Right ventricle myocardium inferior (tissue), 1 donor: Measurements from ENCODE around the gene OR14A16. TPM values are rescaled to one million over a fixed set of nuclear protein-coding genes. Genes with fewer than 3 reads are reported as not detected.

ENCODE experiments used
- ATAC-seq: fragments of 200-7000 bp; cut with Tn5 transposase; one replicate; pipeline ENCODE4 v1.9.1; 2020; ENCODE audit warnings: mild to moderate bottlenecking, moderate library complexity
- DNase-seq: peaks from one replicate; pipeline ENCODE4 v3.0.0; 2021; ENCODE audit errors: missing footprints
- intact Hi-C: fragments of 100-400 bp; cut with DNase I; formaldehyde crosslinking; loops from one replicate; pipeline ENCODE4 v1.11.0; 2022
- long read RNA-seq: library from polyadenylated mRNA; unstranded; transcript quantifications from one replicate; pipeline ENCODE4 v2.0.0, GENCODE V29; 2021
- total RNA-seq: library from RNA; stranded (reverse); fragmentation: NEBNext Ultra II Directional; extraction: Animal tissue kit (Norgen Biotek cat#: 25700); gene quantifications from one replicate; pipeline ENCODE4 v1.2.1, GENCODE V29; 2021
- donor health status: DM: no; HTN: yes; CAD: no; lungs with severe emphysema.

OR14A16 gene, protein sequence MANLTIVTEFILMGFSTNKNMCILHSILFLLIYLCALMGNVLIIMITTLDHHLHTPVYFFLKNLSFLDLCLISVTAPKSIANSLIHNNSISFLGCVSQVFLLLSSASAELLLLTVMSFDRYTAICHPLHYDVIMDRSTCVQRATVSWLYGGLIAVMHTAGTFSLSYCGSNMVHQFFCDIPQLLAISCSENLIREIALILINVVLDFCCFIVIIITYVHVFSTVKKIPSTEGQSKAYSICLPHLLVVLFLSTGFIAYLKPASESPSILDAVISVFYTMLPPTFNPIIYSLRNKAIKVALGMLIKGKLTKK
- total RNA-seq, result not detected
- long read RNA-seq, result 0 reads

DNA sequence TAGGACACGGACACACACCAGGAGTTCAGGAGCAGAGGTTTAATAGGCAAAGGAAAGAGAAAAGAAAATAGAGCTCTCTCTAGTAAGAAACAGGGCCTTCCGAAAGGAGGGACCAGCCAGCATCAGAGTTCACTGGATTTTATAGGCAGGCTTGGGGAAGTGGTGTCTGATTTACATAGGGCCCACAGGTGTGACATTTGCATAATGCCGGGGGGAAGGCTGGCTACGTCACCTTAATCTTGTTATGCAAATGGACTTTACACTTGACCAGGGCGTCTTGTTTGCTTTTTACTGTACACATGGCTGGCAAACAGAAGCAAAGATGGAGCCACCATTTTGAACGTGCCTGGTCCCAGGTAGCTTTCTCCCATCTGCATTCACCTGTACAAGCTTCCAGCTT lies at the start of gene OR14A16:
TSS of gene OR14A16 (minus strand) at position 97 of the 400 bp plus-strand sequence. CDS start 8,390 bp downstream, outside the sequence.
- no peak for DNase-seq
- intact Hi-C loops, result no loop called here
- no peak for ATAC-seq

DNA sequence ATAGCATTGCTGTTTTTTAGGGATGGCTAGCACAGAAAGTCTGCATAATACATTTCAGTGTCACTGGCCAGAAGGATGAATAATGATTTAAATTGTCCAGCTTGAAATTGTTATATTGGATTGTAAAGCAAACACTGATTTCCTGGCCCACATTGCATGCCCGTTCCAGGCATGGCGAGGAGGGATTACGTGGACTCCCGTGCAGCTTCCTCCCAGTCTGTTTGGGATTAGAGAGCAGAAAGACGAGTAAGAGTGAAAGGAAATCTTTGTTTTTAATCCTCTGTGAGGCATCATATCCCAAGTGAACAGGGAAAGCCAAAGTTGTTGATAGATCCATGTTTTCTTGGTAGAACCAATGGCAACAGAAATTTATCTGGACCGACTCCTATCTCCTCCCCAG lies 41.5 kb upstream of the OR14A16 start:
- no peak for ATAC-seq
- intact Hi-C loops, result no loop called here
- no peak for DNase-seq

DNA sequence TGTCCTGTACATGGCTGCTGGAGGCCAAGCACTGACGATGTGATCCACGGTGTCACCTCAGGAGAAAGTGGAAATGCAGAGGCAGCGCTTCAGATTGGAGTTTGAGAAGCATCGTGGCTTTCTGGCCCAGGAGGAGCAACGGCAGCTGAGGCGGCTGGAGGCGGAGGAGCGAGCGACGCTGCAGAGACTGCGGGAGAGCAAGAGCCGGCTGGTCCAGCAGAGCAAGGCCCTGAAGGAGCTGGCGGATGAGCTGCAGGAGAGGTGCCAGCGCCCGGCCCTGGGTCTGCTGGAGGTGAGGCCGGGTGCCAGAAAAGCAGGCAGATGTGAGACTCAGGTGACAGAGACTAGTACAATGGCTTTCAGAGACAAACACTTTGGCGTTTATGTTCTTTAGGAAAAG lies 40.7 kb upstream of the OR14A16 start:
- DNase-seq (no peak), ATAC-seq (no peak)
- intact Hi-C loops, result no loop called here

DNA sequence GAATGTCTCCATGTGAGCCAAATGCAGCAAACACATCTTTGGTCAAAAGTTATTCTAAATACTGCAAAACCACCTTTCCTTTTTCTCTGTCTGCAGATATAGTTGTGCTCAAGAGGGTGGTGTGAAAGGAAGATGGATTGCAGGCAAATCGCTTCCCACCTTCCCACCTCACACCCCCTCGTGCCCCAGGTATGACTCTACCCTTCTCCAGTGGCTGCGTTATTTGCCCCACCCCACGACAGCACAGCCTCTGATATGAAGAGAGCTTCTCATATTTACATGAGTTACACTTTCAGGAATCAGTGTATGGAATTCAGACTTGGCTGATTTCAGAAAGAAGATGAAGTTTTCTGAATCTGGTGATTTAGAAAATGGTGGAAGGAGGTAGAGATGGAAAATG lies 38.8 kb upstream of the OR14A16 start:
- intact Hi-C loops, result no loop called here
- no peak for DNase-seq
- no peak for ATAC-seq

DNA sequence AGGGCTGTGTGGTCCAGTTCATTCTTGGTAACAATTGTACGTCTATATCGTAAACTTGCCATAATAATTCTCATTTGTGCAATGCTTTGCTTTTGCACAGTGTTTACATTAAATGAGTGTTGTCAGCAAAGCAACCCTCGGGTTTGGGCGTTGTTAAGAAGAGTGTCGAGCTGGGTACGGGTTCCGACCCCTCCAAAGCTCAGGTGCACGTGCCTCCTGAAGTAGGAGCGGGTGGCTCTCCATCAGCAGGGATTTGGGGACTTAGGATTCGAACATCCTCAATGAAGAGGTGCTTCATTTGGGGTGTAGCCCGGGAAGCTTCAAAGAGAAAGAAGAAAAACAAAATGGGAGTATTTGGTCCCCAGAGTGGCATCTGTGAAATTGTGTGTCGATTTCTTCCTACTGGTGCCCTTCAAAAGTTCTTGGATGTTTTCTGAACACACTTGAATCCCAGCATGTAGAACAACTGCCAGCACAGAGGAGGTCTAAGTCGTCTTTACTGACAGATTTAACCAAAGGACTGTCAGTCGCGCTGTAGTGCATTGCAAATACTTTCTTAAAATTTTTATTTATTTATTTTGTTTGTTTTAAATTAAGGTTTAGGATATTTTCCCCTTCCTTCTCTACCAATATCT lies 34.2 kb upstream of the OR14A16 start:
- DNase-seq (no peak), ATAC-seq (no peak)
- intact Hi-C loops, result no loop called here

DNA sequence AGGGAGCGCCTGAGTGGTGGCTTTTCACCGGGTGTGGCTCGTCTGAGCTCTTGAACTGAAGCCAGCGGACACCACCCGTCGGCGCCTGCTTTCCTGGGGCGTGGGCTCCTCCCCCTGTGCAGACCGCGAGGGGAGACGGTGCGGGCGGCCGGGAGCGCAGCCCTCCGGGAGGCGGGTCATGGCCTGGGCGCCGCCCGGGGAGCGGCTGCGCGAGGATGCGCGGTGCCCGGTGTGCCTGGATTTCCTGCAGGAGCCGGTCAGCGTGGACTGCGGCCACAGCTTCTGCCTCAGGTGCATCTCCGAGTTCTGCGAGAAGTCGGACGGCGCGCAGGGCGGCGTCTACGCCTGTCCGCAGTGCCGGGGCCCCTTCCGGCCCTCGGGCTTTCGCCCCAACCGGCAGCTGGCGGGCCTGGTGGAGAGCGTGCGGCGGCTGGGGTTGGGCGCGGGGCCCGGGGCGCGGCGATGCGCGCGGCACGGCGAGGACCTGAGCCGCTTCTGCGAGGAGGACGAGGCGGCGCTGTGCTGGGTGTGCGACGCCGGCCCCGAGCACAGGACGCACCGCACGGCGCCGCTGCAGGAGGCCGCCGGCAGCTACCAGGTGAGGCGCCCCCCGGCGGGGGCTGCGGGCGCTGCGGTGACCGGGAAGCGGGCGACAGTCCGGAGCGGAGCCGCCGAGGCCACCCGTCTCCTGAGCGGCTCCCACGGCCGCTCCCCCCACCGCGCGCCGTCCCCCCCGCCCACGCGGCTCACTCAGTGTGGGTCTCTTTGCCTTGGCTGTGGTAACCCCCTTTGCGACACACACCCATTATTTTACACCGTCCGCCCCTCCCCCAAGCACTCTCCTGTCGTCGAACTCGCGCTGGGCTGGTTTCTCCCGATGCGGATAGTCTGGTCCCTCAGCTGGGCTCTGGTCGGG lies 33.4 kb upstream of the OR14A16 start, which contains the start of gene TRIM58:
TSS of gene TRIM58 (plus strand) at position 119 of the 916 bp plus-strand sequence. CDS start at position 179, 60 bp downstream.
- ATAC-seq (no peak), DNase-seq (peak; percentile 75)
- intact Hi-C loops, result no loop called here

DNA sequence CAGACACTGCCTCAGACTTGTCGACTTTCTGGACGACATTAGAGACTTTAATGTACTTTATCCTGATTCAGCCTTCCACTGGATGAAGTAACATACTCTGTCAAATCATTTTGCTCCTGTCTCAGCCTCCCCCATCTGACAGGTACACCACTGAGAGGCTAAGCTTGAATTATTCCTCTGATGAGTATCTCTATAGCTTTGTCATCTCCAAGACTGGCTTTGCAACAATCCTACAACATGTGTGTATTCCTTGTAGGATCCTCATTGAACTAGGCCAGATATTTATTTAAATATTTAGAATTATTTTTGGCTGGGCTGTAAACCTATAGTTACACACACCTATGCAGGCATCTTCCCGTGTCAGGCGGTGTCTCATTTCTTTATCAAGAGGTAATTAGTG lies 32.0 kb upstream of the OR14A16 start:
- DNase-seq, result no peak
- no peak for ATAC-seq
- intact Hi-C loops, result no loop called here

DNA sequence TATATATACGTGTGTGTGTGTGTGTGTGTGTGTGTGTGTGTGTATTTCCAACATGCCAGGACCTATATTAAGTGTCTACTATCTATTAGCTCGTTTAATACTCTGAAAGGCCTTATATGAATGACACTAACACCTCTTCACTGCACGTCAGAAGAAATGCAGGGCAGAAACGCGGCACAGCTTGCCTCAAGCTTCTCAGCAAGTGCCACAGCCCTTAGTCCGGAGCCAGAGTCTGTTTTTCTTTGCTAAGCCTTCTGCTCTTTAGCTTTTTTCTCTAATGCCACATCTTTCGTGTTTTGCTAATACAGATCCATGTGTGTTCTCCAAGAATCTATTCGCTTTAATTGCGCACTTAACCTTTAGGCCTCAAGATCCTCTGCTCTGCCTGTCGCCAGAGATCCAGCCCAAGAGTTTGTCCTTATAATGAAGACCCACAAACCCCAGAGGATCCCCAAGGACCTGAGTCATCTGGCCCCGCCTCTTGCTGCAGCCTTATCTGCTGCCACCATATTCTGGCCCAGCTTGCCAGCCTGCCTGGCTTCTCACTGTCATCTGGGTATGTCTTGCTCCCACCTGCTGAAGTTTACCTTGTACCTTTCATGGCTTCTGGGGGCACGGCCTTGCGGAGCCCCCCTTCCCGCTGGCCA lies 31.1 kb upstream of the OR14A16 start:
- no peak for ATAC-seq
- intact Hi-C loops, result no loop called here
- DNase-seq, result no peak

DNA sequence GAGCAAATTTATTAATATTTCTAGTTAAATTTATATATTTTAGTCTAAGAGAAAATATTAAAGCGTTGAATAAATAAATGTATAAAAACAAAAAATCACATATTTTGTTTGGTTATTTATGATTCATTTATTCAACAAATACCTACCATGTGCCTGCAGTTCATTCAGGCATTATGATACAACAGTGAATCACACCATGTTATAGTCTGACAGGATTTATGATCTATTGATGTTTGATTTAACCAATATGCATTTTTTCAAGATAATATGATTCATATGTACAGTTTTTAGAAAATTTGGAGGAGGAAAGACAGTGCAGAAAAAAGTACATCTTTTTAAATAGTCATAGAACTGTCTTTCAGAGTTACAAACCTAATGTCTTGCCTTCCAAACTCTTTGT lies 25.7 kb upstream of the OR14A16 start:
- DNase-seq (no peak), ATAC-seq (no peak)
- intact Hi-C loops, result no loop called here

DNA sequence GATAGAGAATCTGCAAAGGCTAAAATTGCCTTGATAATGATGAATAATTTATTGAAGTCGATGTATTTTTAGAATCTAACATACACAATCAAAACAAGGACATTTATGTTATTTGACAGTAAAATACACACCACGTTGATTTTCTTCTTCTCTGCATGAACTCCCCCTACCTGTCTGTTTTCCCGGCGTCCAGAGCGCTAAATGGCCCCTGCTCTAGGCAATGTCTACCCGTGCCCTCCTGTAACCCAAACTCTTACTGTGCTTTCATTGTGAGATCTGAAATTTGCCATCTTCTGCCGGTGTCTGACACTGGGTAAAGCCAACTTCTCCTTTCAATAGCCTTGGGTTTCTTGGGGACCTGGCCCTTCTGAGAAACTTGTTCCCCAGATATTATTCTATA lies 24.4 kb upstream of the OR14A16 start:
- ATAC-seq (no peak), DNase-seq (no peak)
- intact Hi-C loops, result no loop called here

DNA sequence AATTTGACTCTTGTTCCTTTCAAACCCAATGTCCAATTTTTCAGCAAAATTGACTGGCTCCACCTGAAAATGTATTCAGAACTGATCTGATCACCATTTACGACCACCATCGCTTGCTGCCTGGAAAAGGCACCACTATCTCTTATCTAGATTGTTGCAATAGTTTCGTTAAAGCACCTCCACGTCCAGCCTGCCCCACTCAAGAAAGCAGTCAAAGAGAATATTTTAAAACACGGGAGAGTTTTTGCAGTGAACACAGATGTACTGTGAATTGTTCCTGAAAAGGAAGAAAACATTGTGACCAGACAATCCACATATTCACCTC lies 21.7 kb upstream of the OR14A16 start:
- ATAC-seq (no peak), DNase-seq (no peak)
- intact Hi-C loops, result no loop called here

DNA sequence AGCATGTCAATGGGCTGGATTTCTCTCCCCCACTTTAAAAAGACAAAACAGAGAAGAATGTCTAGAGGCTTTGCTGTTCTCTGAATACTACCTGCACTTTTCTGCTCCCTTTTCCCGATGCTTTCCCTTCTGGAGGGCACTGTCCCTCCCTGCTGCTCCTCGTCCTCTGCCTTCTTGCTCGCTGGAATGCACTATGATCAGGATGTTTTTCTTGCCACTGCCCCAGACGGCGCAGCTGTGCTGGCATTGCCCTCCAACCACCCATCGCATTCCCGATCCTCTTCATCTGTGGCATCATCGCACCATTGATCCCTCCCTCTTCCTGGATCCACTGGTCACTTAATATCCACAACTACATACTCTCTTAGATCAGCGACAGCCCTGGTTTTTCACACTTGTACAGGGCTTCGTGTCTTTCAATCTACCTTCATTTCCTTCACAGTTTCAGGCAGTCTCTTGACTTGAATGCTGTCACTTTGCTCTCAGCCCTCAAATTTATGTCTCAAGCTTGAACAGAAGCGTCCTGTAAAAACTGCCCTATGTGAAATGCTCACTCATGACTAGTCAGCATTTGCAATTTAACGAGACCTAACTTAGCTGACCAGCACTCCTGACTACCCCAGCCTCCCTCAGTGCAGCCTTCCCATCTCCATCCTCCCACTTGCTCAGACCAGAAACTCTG lies 21.2 kb upstream of the OR14A16 start:
- DNase-seq (no peak), ATAC-seq (no peak)
- intact Hi-C loops, result no loop called here

DNA sequence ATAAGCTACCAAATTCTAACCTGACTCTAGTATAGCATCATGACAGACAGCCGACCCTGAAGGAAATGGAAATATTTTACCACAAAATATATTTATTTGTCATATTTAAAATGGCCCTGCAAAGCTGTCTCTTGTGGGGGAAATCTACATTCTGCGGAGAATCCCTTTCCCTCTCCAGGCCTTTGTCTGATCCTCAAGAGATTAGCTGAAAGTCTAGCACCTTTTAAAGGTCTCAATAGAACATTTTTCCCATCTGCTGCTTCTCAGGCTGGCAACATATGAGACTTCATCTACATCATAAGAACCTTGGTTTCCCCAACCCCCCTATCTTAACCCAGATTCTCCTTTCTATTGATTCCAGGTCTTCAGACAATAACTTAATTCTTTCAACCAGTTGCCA lies 19.5 kb upstream of the OR14A16 start:
- intact Hi-C loops, result no loop called here

DNA sequence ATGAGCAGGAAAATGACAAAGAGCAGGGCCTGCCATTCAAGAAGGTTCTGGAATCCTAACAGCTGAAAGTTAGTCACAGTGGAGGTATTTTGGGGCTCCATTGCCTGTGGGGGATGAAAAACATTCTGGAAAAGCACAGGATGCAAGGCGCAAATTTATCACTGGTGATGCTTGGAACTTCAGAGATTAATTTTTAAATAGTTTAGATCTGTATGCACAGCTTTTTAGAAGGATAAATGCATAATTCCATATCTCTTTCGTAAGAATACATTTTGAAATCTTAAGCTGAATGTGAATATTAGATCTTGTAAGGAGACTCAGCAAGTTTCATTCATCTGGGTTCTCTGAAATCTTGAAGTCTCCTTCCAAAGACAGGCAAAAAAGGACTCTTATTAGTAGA lies 17.9 kb upstream of the OR14A16 start, which contains the start of gene OR11L1:
TSS of gene OR11L1 (minus strand) at position 101 of the 400 bp plus-strand sequence. CDS start at position 101, 0 bp downstream.
- no peak for ATAC-seq

More for the DNA sequence above, 19.5 kb upstream of the OR14A16 start:
- ATAC-seq (no peak), DNase-seq (no peak)

DNA sequence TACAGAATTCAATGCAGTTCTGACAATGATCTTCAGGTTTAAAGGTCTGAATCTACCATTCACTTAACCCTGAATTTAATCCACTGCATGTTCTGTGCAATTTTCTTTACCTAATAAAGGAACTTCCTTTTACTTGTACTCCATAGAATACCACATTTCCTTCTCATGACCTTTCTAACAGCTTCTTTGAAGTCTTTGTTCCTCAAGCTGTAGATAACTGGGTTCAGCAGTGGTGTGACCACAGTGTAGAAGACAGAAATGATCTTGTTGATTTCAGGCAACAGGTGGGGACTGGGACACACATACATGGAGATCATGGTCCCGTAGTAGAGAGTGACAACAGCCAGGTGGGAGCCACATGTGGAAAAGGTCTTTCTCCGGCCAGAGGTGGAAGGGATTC lies 16.9 kb upstream of the OR14A16 start:
- DNase-seq (no peak), ATAC-seq (no peak)
- intact Hi-C loops, result no loop called here

More for the DNA sequence above, 17.9 kb upstream of the OR14A16 start, which contains the start of gene OR11L1:
- intact Hi-C loops, result no loop called here
- DNase-seq, result no peak

DNA sequence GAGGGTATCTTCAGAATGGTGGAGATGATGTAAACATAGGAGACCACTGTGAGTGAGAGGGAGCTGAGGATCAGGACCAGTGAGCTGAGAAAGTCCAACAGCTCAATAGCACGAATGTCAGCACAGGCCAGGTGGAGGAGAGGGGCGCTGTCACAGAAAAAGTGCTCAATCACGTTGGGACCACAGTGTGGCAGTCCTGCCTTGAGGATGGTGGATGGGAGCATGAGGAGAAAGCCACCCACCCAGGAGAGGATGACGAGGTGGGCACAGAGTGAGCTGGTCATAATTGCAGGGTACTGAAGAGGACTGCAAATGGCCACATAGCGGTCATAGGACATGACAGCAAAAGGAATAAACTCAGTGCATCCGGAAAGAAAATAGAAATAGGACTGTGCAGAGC lies 9.7 kb upstream of the OR14A16 start:
- intact Hi-C loops, result no loop called here
- ATAC-seq (no peak), DNase-seq (no peak)

DNA sequence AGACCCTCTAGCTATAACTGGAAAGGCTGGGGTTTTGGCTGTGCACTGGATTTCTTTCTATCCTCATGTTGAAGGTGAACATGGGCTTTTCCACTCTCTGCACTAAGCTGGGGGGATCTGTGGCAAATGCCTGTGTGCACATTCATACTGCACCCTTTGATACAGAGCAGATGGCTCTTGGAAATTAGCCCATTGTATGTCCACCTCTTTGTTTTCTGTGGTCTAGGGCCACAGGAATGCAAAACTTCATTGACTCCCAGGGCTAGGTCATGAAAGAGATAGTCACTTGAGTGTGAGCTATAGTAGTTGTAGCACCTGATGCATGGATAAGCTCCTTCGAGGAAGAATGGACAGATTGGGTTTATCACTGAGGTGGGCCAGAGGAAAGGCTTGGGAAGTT lies 5.7 kb upstream of the OR14A16 start:
- ATAC-seq (no peak), DNase-seq (no peak)
- intact Hi-C loops, result no loop called here

DNA sequence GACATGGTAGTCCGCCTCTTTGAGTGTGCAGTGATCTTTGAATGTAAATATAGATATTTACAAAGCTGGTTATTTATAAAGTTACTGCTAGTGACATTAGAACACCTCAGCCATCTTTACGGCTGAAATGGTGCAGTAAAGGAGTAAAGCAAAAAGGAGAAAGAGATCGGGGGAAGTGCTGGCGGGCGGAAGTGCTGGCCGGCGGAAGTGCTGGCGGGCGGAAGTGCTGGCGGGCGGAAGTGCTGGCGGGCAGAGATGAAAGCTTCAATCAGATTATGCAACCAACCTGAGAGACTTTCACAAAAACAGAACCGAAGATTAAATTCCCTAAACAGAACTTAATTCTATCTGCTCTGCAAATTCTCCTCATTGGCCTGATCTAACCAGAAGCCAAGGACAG lies 1.4 kb upstream of the OR14A16 start:
- ATAC-seq (no peak), DNase-seq (no peak)
- intact Hi-C loops, result no loop called here

DNA sequence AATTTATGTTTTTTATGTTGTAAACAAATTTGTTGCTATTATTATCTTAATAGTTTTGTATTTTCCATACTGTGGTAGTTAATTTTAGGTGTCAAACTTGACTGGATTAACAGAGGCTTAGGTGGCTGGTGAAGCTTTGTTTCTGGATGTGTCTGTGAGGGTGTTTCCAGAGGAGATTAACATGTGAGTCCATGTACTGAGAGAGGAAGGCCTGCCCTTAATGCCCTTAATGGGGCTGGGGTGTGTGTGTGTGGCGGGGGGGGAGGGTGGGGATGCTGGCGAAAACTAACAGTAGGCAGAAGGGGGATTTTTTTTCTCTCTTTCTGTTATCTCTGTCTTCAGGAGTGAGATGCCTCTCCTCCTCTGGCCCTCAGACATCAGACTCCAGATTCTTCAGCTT lies 1.9 kb downstream of the OR14A16 start:
- intact Hi-C loops, result no loop called here
- DNase-seq (no peak), ATAC-seq (no peak)
